ENCODE results near the gene TATDN2. TPM values are rescaled to one million over a fixed set of nuclear protein-coding genes. Genes with fewer than 3 reads are reported as not detected.
"Not testable (repeated sequence)": the region's sequence is repeated elsewhere in the genome, so short reads cannot be mapped to it uniquely, and the experiment has no call there.

Gene TATDN2
- total RNA-seq, 1 experiment from 2014 or later: 34.2 TPM

DNA sequence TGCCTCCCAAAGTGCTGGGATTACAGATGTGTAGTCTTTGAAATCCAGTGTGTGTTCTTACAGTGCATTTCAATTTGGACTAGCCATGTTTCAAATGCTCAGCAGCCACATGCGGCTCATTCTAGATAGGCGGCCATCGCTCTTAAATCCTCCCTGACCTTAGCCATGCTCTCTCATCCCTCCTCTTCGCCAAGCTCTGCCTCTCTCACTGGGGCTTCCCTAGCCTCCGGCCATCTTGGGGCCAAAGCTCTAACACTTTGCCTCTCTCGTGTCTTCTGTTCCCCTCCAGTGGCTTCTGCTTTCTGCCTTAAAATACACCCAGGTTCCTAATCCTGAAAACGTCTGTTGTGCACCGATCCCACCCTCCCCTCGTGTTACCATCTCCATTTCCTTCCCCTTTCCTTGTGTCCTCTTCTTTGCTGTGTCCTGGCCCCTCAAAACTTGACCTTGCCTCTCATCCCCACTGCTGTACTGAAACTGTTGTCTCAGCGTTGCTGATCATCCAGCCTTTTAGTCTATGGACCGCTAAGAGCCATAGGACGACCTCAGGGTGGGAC lies 45.8 kb downstream of the TATDN2 start:
- BruUV-seq (replicated peaks): no TSS peak
- peaks cover 57% of the 10 kb centered on the region for H3K36me3 Mint-ChIP-seq (ENCODE audit: insufficient read depth, unreplicated experiment)
- no peak for TF ChIP-seq CTCF (IDR thresholded peaks at IDR 0.05; ENCODE audit: unreplicated experiment)
- CTCF ChIA-PET: no interaction called here
- no peak overlapping the region for H3K27ac Mint-ChIP-seq (ENCODE audit: unreplicated experiment)
- no peaks in the 10 kb centered on the region for H3K27me3 Mint-ChIP-seq (ENCODE audit: unreplicated experiment)
- H3K4me1 Mint-ChIP-seq (ENCODE audit: low read depth, unreplicated experiment): no peaks in the 10 kb centered on the region
- H3K9me3 Mint-ChIP-seq (ENCODE audit: low read depth, unreplicated experiment): no peaks in the 10 kb centered on the region
- H3K4me3 Mint-ChIP-seq (ENCODE audit: low read depth, unreplicated experiment): no peak overlapping the region
- no peak for DNase-seq
- intact Hi-C loops (cut with micrococcal nuclease; ENCODE audit: unreplicated experiment): no loop called here

DNA sequence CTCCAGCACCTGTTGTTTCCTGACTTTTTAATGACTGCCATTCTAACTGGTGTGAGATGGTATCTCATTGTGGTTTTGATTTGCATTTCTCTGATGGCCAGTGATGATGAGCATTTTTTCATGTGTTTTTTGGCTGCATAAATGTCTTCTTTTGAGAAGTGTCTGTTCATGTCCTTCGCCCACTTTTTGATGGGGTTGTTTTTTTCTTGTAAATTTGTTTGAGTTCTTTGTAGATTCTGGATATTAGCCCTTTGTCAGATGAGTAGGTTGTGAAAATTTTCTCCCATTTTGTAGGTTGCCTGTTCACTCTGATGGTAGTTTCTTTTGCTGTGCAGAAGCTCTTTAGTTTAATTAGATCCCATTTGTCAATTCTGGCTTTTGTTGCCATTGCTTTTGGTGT lies 49.8 kb downstream of the TATDN2 start:
- H3K4me3 Mint-ChIP-seq (ENCODE audit: low read depth, unreplicated experiment); BruUV-seq (replicated peaks); H3K9me3 Mint-ChIP-seq (ENCODE audit: low read depth, unreplicated experiment); CTCF ChIA-PET; intact Hi-C loops (cut with micrococcal nuclease; ENCODE audit: unreplicated experiment); H3K27me3 Mint-ChIP-seq (ENCODE audit: unreplicated experiment); H3K4me1 Mint-ChIP-seq (ENCODE audit: low read depth, unreplicated experiment); DNase-seq; H3K27ac Mint-ChIP-seq (ENCODE audit: unreplicated experiment): not testable (repeated sequence)
- H3K36me3 Mint-ChIP-seq (ENCODE audit: insufficient read depth, unreplicated experiment): peaks cover 44% of the 10 kb centered on the region

GRCh38 chr3:10299175-10299574 lies 50.9 kb downstream of the TATDN2 start:
- Mint-ChIP-seq H3K27ac (ENCODE audit: unreplicated experiment) (no peak overlapping the region), H3K4me1 (ENCODE audit: low read depth, unreplicated experiment) (no peaks in the 10 kb centered on the region), H3K36me3 (ENCODE audit: insufficient read depth, unreplicated experiment) (peaks cover 40% of the 10 kb centered on the region), H3K27me3 (ENCODE audit: unreplicated experiment) (no peaks in the 10 kb centered on the region), H3K4me3 (ENCODE audit: low read depth, unreplicated experiment) (no peak overlapping the region), H3K9me3 (ENCODE audit: low read depth, unreplicated experiment) (no peaks in the 10 kb centered on the region)
- no TSS peak for BruUV-seq (replicated peaks)
- CTCF ChIA-PET: no interaction called here
- intact Hi-C loops (cut with micrococcal nuclease; ENCODE audit: unreplicated experiment): no loop called here
- no peak for DNase-seq
- no peak for TF ChIP-seq CTCF (IDR thresholded peaks at IDR 0.05; ENCODE audit: unreplicated experiment)

- Mint-ChIP-seq H3K36me3 (ENCODE audit: insufficient read depth, unreplicated experiment) (peaks cover 42% of the 10 kb centered on the region), H3K4me3 (ENCODE audit: low read depth, unreplicated experiment) (no peak overlapping the region), H3K9me3 (ENCODE audit: low read depth, unreplicated experiment) (no peaks in the 10 kb centered on the region), H3K4me1 (ENCODE audit: low read depth, unreplicated experiment) (no peaks in the 10 kb centered on the region), H3K27me3 (ENCODE audit: unreplicated experiment) (no peaks in the 10 kb centered on the region), H3K27ac (ENCODE audit: unreplicated experiment) (no peak overlapping the region)
- intact Hi-C loops (cut with micrococcal nuclease; ENCODE audit: unreplicated experiment): no loop called here
- no peak for TF ChIP-seq CTCF (IDR thresholded peaks at IDR 0.05; ENCODE audit: unreplicated experiment)
- CTCF ChIA-PET: no interaction called here
- BruUV-seq (replicated peaks): no TSS peak
- DNase-seq: no peak
Measured at GRCh38 chr3:10299679-10300078, 51.4 kb downstream of the TATDN2 start.

- Mint-ChIP-seq H3K9me3 (ENCODE audit: low read depth, unreplicated experiment) (no peaks in the 10 kb centered on the region), H3K36me3 (ENCODE audit: insufficient read depth, unreplicated experiment) (peaks cover 46% of the 10 kb centered on the region), H3K27me3 (ENCODE audit: unreplicated experiment) (no peaks in the 10 kb centered on the region), H3K4me1 (ENCODE audit: low read depth, unreplicated experiment) (no peaks in the 10 kb centered on the region), H3K4me3 (ENCODE audit: low read depth, unreplicated experiment) (no peak overlapping the region), H3K27ac (ENCODE audit: unreplicated experiment) (no peak overlapping the region)
- no peak for DNase-seq
- intact Hi-C loops (cut with micrococcal nuclease; ENCODE audit: unreplicated experiment): no loop called here
- CTCF ChIA-PET: no interaction called here
- TF ChIP-seq CTCF (IDR thresholded peaks at IDR 0.05; ENCODE audit: unreplicated experiment): no peak
- BruUV-seq (replicated peaks): no TSS peak
Measured at GRCh38 chr3:10300087-10300486, 51.8 kb downstream of the TATDN2 start.
